ENCODE data around the gene DNPH1.

The DNPH1 gene

DNA sequence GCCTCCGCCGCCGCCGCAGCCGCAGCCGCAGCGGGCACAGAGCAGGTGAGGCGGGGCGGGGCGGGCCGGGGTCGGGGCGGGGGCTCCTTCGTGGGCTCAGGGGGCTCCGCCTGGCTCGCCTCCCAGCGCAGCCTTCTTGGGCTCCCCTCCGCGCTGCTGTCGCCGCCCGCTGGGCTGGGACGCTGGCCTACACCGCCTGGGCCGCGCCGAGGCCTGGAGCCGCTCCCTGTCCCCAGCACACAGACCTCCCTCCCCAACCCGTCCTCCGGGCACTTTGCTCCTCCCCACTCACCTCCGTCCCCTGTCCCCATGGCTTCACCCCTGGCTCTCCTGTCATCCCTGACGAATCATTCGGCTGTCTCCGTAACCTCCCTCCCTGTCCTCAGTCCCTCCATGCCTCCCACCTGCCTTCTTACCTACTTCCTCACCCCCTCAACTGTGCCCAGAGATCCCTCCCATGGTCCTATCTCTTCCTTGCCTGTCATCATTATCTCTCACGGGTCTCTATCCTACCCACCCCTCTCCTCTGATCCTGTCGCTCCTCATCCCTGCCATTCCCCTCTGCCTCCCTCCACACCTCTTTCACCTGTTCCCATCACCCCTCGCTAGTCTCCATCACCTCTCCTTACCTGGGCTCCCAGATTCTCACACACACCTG lies 14.5 kb upstream of the DNPH1 start:
- no peak for DNase-seq (ENCODE audit: low read depth in 2 of 2)

DNA sequence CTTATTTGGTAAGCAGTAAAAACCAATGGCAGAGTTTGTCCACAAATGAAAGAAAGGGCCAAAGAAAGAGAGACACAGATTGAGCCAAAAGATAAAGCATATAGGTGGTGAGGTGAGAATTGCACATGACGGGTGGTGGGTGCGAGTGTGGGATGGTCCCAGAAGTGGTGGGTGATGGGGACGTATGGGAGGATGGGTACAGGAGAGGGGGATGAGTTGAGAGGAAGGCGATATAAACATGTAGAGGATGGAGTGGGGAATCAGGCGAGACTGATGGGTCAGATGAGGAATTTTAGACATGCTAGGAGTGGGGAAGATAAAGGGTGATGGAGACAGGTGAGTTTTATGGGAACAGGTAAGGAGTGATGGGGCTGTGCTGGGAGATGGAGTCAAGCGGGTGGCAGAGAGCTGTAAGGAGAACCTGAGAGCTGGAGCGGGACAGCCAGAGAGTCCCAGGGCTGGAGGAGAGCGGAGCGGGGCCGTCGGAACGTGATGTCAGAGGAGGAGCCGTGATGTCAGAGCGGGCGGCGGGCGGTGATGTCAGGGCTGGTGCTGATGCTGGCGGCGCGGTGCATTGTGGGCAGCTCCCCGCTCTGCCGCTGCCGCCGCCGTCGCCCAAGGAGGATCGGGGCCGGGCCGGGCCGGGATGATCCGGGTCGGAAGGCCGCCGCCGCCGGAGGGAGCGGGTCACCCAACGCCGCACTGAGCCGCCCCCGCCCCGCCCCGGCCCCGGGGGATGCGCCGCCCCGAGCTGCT lies 13.8 kb upstream of the DNPH1 start, which contains the start of gene TTBK1:
Gene TTBK1 (plus strand): TSS at position 574 of the 756 bp plus-strand sequence. CDS start 3,180 bp downstream, outside the sequence.
- DNase-seq (ENCODE audit: low read depth in 2 of 2): no peak

DNA sequence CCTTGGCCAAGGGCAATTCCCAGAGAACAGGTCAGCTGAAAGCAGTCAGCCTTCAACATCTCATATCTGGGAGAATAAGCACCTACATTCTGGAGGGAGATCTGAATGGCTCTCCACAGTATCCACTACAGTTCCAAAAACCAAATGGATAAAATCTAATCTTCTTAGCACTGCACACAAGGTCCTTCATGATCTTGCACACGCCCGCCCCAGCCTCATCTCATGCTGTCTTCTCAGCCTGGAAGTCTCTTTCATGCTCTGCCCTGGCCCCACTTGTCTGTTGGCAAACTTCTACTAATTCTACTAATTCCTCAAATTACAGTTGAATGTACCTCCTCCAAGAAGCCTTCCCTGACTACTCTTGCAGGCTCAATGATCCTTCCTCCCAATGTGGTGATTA lies 12.2 kb upstream of the DNPH1 start:
- no peak for DNase-seq (ENCODE audit: low read depth in 2 of 2)

DNA sequence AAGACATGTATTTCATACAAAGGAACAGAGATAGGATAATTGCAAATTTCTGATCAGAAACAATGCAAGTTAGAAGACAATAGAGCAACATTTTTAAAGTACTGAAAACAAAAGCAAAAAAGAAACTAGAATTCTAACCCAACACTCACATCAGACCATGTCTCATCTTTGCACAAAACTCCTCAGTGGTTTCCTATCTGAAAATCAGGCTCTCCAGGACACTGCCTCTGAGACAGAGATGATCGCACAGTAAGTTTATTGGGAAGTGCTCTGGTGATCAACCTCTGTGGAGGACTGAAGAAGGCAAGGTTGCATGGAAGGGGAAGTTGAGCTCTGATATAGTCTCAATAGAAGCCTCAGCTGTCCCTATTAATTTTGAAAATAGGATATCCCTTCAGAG lies 11.7 kb upstream of the DNPH1 start:
- no peak for DNase-seq (ENCODE audit: low read depth in 2 of 2)

DNA sequence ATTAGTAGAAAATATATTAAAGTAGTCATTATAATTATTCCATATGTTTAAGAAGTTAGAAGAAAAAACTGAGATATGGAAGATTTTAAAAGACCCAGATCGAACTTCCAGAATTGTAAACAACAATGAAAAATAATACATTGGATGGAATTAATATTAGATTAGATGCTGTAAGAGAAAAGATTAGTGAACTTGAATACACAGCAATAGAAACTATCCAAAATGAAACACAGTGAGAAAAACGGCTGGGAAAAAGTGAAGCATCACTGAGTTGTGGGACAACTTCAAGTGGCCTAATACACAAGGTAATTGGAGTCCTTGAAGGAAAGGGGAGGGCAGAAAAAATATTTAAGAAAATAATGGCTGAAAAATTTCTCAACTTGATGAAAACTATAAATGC lies 9.8 kb upstream of the DNPH1 start:
- DNase-seq (ENCODE audit: low read depth in 2 of 2): no peak

DNA sequence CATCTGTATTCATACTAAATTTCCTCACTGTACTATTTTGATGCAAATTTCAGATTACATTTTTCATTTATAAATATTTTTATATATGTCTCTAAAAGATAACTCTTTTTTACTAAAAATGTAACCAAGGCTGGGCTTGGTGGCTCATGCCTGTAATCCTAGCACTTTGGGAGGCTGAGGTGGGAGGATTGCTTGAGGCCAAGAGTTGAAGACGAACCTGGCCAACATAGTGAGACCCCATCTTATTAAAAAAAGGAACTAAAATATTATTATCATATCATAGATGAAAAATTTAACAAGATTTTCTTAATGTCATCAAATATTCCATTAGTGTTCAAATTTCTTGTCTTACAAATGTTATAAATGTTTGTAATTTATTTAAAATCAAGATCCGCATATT lies 6.6 kb upstream of the DNPH1 start:
- no peak for DNase-seq (ENCODE audit: low read depth in 2 of 2)

DNA sequence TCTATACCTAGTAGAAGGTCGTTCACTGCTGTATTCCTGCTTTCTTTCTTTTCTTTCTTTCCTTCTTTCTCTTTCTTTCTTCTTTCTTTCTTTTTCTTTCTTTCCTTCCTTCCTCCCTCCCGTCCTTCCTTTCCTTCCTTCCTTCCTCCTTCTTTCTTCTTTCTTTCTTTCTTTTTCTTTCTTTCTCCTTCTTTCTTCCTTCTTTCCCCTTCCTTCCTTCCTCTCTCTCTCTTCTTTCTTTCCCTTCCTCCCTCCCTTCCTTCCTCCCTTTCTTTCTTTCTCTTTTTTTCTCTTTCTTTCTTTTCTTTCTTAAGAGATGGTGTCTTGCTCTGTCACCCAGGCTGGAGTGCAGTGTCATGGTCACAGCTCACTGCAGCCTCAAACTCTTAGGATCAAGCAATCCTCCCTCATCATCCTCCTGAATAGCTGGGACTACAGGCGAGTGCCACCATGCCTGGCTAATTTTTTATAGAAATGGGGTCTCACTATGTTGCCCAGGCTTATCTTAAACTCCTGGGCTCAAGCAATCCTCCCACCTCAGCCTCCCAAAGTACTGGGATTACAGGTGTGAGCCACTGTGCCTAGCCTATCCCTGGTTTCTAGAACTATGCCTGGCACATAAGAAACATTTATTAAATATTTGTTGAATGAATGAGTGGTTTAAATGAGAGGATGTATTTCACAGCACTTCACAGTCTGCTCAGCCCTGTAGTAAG lies 2.6 kb upstream of the DNPH1 start:
- DNase-seq (ENCODE audit: low read depth in 2 of 2): no peak

DNA sequence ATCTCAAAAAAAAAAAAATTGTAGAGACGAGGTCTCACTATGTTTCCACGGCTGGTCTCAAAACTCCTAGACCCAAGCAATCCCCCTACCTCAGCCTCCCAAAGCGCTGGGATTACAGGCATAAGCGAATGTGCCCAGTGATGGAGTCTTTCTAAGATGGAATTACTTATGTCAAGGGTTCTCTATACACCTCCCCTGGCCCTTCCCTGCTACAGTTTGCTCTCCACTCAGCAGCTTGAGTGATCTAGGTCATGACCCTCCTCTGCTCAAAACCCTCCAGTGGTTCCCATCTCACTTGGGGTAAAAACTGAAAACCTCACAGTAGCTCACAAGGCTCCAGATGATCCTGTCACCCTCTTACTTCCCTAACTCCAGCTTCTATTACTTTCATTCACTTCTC lies 1.8 kb upstream of the DNPH1 start:
- DNase-seq (ENCODE audit: low read depth in 2 of 2): no peak

DNA sequence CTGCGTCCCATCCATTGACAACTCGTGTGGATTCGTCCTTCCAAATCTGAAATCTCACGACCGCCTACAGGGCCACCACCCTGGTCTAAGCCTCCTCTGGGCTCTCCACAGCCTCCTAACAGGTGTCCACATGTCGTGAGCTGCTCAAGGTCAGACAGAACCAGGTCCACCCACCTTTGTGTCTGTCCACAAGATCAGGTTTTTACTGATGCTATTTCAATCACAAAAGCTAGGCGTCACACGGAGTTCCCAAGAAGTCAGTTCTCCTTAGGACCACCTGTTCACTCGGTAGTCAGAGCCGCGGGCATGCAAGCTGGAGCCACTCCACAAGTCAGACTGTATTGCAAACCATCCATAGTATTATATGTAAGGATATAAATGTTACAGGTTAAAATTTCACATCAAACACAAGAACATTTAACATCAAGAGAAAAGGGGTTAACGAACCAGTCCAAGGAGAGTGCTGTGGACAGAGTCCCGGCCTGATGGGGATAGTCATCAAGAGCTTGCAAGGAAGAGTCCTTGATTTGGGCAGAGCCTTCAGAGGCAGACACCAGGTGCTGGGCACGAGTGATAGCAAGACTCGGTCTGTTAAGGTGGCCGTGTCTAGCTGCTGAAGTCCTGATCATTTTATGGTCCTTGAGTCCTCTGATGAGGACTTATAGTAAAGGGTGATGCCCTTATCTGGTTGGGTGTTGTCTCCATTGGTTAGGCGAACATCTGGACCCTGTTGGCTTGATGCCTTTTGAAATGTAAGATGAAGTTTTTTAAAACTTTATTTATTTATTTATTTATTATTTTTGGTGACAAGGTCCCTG lies 731 bp upstream of the DNPH1 start:
- DNase-seq (ENCODE audit: low read depth in 2 of 2): no peak

DNA sequence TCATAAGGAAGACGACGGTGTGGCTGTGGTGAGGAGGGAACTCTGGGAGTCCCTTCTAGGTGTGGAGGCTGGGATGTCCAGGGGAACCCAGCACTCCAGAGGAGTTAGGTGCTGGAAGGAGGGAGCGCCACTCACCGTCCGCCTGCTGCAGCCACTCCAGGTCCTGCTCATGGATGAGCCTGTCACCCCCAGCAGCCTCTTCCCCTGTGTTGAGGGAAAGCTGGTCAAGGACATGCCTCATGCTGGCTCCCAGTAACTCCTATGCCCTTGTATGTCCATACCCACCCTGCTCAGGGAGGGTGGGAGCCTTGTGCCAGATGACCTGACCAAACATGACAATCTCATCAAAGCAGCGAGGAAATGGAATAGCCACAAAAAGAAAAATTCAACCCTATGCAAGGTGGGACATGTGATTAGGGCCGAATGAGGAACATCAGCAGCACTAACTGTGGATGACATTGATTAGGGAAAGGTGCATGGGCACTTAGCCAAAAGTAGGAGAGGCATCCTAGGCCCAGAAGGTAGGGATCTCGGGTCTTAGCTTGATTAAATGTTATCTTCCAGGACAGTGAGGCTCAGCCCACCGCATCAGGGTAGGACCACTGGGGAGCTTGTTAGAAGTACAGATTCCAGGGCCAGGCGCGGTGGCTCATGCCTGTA lies 3.0 kb downstream of the DNPH1 start:
- DNase-seq (ENCODE audit: low read depth in 2 of 2): no peak

DNA sequence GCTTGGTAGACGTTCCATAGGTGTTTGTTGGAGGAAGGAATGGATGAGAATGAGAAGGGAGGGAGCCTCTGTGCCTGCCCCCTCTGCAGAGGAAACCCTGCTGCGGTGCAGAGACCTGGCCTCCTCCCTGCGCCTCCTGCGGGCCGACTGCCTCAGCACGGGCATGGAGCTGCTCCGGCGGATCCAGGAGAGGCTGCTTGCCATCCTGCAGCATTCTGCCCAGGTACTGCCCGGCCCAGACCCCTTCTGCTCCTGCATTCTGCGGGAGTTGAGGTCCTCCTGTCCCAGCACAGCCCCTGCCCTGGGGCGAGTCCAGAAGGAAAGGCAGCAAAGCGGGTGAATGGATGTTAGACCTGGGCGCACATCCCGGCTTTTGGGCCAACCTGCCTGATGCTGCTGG lies 6.1 kb downstream of the DNPH1 start:
- DNase-seq (ENCODE audit: low read depth in 2 of 2): no peak

DNA sequence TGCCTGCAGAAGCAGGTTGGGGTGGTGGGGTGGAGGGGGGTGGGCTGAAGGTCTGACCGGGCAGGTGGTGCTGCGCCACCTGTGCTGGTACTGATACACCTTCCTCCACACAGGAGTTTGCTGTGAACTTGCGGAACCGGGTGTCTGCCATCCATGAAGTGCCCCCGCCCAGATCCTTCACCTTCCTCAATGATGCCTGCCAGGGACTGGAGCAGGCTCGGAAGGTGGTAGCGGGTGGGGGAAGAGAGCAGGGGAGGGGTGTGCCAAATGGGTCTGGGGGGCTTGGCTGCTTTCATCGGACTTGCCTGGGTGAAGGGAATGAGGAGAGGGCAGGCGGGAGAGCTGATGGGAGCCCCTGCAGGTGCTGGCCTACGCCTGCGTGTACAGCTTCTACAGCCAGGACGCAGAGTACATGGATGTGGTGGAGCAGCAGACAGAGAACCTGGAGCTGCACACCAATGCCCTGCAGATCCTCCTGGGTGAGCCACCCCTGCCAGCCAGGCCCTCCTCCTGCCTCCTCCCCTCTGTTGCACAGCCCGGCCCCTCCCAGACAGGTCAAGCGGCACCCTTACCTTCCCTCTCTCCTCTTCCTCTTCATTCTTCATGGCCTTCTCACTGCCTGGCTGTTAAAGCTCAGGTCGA lies 6.7 kb downstream of the DNPH1 start:
- no peak for DNase-seq (ENCODE audit: low read depth in 2 of 2)

DNA sequence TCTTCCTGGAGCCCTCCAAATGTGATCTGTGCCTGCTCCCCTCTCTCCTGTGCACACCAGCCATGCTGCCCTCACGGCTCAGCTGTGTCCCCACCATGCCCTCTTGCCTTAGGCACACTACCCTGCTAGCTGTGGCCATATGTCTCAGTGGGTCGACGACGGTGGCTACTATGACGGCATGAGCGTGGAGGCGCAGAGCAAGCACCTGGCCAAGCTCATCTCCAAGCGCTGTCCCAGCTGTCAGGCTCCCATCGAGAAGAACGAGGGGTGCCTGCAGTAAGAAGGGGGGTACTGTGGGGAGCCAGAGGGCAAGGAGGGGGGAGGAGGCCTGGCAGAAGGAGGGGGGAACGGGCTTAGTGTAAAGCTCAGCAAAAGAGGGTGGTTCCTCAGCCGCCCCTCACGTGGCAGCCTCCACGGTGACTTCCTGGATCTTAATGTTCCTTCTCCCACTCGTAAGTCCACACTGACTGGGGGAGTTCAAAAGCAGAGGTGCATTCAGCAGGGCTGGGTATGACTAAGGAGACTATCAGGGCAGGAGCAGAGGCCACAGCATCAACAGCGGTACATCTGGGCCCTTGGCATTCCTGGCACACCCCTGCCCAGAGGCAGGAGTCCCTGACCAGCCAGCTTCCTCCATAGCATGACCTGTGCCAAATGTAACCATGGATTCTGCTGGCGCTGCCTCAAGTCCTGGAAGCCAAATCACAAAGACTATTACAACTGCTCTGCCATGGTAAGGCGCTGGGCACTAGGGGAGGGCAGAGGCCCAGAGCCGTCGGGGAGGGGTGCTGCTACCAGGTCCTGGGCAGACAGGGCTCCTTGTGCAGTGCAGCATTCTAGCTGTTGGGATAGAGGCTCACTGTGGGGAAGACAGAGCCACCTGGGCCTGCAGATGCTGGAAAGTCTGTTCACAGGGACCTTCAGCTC lies 8.0 kb downstream of the DNPH1 start:
- DNase-seq (ENCODE audit: low read depth in 2 of 2): no peak

DNA sequence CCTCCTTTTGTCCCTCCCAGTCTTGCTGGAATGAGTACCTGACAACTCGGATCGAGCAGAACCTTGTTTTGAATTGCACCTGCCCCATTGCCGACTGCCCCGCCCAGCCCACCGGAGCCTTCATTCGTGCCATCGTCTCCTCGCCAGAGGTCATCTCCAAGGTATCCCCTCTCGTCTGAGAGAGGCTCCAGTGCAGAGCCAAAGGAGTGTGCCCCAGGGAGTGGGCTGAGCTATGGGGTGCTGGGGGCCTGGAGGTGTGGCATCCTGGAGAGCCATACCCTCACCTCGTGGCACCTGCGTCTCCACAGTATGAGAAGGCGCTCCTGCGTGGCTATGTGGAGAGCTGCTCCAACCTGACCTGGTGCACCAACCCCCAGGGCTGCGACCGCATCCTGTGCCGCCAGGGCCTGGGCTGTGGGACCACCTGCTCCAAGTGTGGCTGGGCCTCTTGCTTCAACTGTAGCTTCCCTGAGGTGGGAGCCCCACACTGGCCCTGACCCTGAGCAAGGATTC lies 8.8 kb downstream of the DNPH1 start:
- no peak for DNase-seq (ENCODE audit: low read depth in 2 of 2)

DNA sequence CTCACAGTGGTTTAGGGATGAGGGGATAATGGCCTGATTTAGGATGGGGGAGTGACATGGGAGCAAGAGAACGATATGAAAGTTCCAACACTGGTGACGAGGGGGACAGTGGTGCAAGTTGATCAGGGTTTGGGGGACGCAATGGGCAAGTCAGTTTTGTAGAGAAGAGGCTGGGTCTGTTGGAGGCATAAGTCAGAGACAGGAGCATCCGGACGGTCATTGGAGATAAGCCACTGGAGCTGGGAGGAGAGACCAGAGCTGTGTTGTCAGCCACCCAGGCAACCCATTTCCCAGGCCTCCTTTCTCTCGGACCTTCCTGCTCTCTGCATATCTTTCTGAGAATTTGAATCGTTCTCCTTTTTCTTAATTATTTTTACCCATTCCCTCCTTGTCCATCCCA lies 9.5 kb downstream of the DNPH1 start:
- DNase-seq (ENCODE audit: low read depth in 2 of 2): no peak

DNA sequence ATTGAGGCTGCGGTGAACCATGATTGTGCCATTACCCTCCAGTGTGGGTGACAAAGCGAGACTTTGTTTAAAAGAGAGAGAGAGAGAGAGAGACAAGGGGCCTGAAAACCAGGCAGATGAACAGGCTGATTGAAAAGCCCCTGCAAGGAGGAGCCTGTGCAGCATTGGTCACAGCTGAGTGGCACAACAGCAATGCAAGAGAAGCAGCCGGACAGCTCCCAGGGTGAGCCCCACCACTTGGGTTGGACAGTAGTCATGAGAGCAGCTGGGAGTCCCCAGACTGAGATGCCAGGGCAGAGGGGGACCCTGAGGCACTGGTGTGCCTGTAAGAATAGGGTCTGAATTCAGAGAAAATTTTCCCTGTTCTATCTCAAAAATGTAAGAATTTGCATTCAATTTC lies 10.2 kb downstream of the DNPH1 start:
- no peak for DNase-seq (ENCODE audit: low read depth in 2 of 2)

DNA sequence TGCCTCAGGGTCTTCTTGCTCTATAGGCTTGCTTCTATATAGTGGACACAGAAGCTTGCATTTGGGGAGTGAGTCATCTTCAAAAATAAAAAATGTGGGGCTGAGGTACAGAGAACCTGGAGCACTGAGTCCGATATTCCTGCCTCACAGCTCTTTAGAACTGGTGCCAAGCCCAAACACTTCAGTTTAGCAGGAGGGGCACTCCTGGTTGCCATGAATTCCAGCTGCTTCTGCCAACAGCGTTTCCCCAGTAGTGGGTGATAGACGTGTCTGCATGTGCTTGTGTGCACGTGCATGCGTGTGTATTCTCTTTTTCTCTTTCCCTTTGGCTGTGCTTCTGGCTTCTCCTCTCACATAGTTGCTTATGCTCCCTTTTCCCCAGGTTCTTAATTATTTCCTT lies 11.9 kb downstream of the DNPH1 start:
- DNase-seq (ENCODE audit: low read depth in 2 of 2): no peak

DNA sequence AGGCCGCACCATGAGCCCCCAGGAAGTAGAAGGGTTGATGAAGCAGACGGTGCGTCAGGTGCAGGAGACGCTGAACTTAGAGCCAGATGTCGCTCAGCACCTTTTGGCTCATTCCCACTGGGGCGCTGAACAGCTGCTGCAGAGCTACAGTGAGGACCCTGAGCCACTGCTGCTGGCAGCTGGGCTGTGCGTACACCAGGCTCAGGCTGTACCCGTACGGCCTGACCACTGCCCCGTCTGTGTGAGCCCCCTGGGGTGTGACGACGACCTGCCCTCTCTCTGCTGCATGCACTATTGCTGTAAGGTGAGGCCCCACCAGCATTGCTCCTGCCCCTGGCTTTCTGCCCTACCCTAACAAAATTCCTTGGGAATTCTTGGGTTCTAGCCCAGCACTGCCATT lies 13.1 kb downstream of the DNPH1 start:
- no peak for DNase-seq (ENCODE audit: low read depth in 2 of 2)

DNA sequence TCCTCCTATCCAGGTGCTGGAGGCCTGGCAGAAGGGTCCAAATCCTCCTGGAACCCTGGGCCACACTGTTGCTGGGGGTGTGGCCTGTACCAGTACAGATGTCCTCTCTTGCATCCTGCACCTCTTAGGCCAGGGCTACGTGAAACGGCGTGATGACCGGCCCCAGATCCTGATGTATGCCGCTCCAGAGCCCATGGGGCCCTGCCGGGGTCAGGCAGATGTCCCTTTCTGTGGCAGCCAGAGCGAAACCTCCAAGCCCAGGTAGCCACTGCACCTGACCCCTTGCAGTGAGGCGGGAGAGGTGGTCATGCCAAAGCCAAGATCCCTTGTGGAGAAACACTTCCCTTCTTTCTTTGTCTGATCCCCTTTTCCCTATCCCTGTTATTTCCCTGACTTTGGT lies 14.2 kb downstream of the DNPH1 start:
- no peak for DNase-seq (ENCODE audit: low read depth in 2 of 2)

DNA sequence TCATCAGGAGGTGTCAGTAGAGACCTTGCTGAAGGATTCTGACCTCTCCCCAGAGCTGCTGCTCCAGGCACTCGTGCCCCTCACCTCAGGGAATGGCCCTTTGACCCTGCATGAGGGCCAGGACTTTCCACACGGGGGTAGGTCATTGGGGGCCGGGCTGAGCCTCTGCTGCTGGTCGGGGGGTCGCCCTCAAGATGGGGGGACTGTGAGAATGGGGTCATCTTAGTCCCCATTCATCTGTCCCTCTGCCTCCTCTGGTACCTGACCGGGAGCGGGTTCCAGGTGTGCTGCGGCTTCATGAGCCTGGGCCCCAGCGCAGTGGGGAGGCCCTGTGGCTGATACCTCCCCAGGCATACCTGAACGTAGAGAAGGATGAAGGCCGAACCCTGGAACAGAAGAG lies 15.8 kb downstream of the DNPH1 start:
- DNase-seq (ENCODE audit: low read depth in 2 of 2): no peak

Measured in activated CD8-positive, alpha-beta memory T cell treated with anti-CD3 and anti-CD28 coated beads for 4 hours (primary cell).